Measurements from ENCODE around the gene POMGNT1.
A peak's percentile ranks its signal among the peaks of the same experiment; 100 is the strongest.
"Not testable (repeated sequence)": the region's sequence is repeated elsewhere in the genome, so short reads cannot be mapped to it uniquely, and the experiment has no call there.

POMGNT1 gene

DNA sequence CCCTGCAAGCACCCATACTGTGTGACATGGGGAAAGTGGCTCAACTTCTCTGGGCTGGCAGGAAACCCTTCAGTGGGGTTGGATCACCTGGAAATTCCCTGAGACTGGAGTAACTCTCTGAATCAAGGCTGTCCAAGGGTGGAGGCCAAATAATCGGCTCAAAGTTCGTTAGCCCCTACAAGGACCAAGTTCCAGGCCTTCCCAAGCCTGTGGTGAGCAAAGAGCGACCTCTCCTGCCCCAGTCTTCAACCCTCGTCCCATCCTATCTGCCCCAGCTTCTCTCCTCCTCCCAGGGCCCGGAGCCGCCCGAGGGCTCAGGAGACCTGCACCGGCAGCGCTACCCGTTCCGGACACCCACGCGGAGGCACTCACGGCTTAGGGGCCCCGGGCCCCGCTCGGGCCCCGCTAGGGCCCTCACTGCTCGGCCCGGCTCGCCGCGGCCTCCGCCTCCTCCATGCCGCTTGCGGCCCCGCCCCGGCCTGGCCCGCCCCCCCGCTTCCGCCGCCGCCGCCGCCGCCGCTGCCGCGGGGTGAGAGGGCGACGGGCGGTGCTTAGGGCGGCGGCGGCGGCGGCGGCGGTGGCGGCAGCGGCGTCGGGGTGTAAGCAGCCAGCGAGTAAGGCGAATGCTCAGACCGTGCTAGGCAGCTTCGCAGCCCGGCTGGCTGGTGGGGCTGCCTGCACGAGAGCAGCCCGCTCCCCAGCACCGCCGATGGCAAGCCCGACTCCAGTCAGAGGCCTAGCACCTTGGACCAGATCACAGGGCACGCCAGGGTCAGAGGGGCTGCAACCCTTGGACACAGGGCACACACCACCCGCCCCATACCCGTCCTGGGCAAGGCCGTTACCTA, at the start of gene POMGNT1:
Gene POMGNT1, minus strand, starts transcription at position 471 of the 848 bp plus-strand sequence. CDS start 613 bp downstream, outside the sequence.
- TF ChIP-seq, protein P1, sequence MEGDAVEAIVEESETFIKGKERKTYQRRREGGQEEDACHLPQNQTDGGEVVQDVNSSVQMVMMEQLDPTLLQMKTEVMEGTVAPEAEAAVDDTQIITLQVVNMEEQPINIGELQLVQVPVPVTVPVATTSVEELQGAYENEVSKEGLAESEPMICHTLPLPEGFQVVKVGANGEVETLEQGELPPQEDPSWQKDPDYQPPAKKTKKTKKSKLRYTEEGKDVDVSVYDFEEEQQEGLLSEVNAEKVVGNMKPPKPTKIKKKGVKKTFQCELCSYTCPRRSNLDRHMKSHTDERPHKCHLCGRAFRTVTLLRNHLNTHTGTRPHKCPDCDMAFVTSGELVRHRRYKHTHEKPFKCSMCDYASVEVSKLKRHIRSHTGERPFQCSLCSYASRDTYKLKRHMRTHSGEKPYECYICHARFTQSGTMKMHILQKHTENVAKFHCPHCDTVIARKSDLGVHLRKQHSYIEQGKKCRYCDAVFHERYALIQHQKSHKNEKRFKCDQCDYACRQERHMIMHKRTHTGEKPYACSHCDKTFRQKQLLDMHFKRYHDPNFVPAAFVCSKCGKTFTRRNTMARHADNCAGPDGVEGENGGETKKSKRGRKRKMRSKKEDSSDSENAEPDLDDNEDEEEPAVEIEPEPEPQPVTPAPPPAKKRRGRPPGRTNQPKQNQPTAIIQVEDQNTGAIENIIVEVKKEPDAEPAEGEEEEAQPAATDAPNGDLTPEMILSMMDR (IDR thresholded peaks at IDR 0.05), result peak; percentile 61
- TF ChIP-seq ZFX (IDR thresholded peaks at IDR 0.05; ENCODE audit: borderline replicate concordance), result no peak
- peak within 1 kb of the TSS; percentile 75 for H3K27ac ChIP-seq

DNA sequence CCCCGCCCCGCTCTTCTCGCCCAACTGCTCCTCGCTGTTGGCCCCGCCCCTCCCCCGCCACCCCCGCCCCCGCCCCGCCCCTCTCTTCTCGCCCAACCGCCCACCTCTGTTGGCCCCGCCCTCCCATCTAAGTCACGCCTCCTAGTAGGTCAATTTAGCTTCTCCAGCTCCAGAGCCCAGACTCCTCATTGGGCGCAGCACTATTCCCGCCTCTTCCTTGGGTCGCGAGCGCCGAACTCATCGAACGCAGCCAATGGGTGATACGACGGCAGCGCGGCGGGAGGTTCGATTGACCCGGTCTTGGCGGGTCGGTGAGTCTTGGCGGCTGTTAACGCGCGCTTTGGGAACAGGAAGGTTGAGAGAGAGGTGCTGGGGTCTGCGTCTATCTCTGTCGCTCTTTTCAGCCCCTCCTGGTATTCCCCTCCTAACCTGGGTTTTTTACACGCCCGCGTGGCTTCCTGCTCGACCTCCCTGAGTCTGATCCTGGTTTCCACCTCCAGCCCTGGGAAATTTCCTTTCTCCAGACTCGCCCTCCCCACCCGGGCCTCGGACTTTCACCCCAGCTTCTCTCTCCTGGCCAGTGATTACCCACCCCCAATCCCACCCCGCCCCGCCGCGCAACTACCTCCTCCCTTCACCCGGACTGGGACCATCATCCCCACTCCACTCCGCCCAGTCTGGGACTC, 49.3 kb upstream of the POMGNT1 start, which contains the start of gene RAD54L:
Gene RAD54L, plus strand, starts transcription at position 328 of the 686 bp plus-strand sequence. CDS start 643 bp downstream, outside the sequence.
- peak within 1 kb of the TSS; percentile 82 for H3K27ac ChIP-seq
- no peak for TF ChIP-seq ZFX (IDR thresholded peaks at IDR 0.05; ENCODE audit: borderline replicate concordance)
- TF ChIP-seq, protein P1 (IDR thresholded peaks at IDR 0.05), result no peak

DNA sequence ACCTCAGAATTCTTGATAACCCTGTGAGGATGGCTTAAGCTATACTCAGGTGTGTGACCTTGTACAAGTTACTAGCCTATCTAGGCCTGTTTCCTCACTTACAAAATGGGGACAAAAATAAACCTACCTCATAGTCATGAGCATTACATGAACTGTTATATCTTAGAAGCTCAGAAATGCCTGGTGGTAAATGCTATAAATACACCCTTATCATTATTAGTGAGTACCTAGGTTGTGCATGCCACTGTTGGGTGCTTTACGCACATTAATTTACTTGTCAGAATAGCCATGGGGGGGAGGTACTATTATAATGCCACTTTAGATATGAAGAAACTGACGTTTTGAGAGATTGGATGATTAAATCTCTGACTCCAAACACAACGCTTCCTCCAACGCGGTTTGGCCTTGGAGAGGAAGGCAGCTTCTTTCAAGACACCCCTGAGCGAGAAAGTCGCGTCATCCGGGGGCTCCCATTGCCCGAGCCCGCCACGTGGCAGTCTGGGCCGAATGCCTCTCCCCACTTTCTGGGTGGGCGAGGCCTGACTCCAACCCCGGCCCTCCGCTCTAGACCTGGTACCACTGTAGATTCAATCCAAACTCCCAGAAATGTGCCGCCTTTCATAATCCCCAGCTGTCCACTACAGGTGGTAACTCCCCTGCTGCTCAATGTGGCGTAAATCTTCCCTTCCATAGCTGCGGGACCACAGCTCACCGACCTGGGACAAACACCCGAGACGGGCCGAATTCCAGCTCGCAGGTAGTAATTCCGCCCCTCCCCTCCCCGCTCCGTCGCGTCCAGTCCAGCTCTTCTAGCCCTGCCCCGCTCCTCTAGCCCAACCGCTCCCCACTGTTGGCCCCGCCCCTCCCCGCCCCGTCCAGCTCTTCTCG, 48.6 kb upstream of the POMGNT1 start:
- TF ChIP-seq, protein P1 (IDR thresholded peaks at IDR 0.05), result no peak
- TF ChIP-seq ZFX (IDR thresholded peaks at IDR 0.05; ENCODE audit: borderline replicate concordance), result no peak
- H3K27ac ChIP-seq, result peak overlapping the region; percentile 57

GRCh38 chr1:46246136-46246535, 47.9 kb upstream of the POMGNT1 start:
- H3K27ac ChIP-seq, result 0 out of 2 replicates have a peak overlapping the region, but pooled peaks have one; percentile 57

- H3K27ac ChIP-seq, result peak overlapping the region; percentile 12; the same call in 1 of the 2 replicates
- TF ChIP-seq, protein P1 (IDR thresholded peaks at IDR 0.05), result peak; percentile 69
- TF ChIP-seq ZFX (IDR thresholded peaks at IDR 0.05; ENCODE audit: borderline replicate concordance), result no peak
These were observed 46.6 kb upstream of the POMGNT1 start for GRCh38 chr1:46244656-46245371.

- not testable (repeated sequence) for H3K27ac ChIP-seq
These were observed 45.6 kb upstream of the POMGNT1 start for GRCh38 chr1:46243831-46244230.

DNA sequence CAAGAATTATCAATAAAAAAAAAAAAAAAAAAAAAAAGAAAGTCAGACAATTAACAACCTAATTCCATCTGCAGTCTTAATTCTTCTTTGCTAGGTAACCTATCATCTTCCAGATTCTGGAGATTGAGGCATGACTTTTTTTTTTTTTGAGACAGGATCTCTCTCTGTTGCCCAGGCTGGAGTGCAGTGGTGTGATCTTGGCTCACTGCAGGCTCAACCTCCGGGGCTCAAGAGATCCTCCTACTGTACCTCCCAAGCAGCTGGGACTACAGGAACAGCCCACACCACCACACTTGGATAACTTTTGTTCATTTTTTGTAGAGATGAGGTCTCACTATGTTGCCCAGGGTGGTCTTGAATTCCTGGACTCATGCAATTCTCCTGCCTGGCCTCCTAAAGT, 44.7 kb upstream of the POMGNT1 start:
- no peak for TF ChIP-seq ZFX (IDR thresholded peaks at IDR 0.05; ENCODE audit: borderline replicate concordance)
- TF ChIP-seq, protein P1 (IDR thresholded peaks at IDR 0.05), result no peak
- no peak overlapping the region for H3K27ac ChIP-seq

DNA sequence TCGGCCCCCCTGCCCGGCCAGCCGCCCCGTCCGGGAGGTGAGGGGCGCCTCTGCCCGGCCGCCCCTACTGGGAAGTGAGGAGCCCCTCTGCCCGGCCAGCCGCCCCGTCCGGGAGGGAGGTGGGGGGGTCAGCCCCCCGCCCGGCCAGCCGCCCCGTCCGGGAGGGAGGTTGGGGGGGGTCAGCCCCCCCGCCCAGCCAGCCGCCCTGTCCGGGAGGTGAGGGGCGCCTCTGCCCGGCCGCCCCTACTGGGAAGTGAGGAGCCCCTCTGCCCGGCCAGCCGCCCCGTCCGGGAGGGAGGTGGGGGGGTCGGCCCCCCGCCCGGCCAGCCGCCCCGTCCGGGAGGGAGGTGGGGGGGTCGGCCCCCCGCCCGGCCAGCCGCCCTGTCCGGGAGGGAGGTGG, 43.5 kb upstream of the POMGNT1 start:
- H3K27ac ChIP-seq, result not testable (repeated sequence)

DNA sequence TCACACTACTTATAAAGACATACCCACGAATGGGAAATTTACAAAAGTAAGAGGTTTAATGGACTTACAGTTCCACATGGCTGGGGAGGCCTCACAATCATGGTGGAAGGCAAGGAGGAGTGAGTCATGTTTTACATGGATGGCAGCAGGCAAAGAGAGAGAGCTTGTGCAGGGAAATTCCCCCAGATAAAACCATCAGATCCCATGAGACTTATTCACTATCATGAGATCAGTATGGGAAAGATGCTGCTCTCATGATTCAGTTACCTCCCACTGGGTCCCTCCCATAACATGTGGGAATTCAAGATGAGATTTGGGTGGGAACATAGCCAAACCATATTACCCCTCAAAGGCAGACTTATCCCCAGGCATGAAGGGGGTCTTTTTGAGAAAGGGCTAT, 40.6 kb upstream of the POMGNT1 start:
- H3K27ac ChIP-seq, result not testable (repeated sequence)

All from 22Rv1 (cell line).